HFFc6 (cell line): ENCODE measurements around the gene CACNA1G. TPM values are rescaled to one million over a fixed set of nuclear protein-coding genes. Genes with fewer than 3 reads are reported as not detected.
A peak's percentile ranks its signal among the peaks of the same experiment; 100 is the strongest.

Source experiments
- DNase-seq: peaks from one replicate; pipeline ENCODE4 v3.0.0-alpha.2; 2018
- H3K27ac Mint-ChIP-seq: 2 replicates; pipeline ENCODE4 v1.8.0; 2020; ENCODE audit warnings: mild to moderate bottlenecking, mixed read lengths
- H3K27me3 Mint-ChIP-seq: 2 replicates; pipeline ENCODE4 v1.8.0; 2021; ENCODE audit warnings: mild to moderate bottlenecking, moderate library complexity, mixed read lengths; ENCODE audit not compliant: insufficient read depth
- H3K36me3 Mint-ChIP-seq: 2 replicates; pipeline ENCODE4 v1.8.0; 2021; ENCODE audit warnings: low read depth, mixed read lengths
- H3K4me1 Mint-ChIP-seq: 2 replicates; pipeline ENCODE4 v1.8.0; 2020; ENCODE audit warnings: low read depth, mixed read lengths
- H3K4me3 Mint-ChIP-seq: 2 replicates; pipeline ENCODE4 v1.8.0; 2020; ENCODE audit warnings: mild to moderate bottlenecking, moderate library complexity, mixed read lengths
- H3K9me3 Mint-ChIP-seq: 2 replicates; pipeline ENCODE4 v1.8.0; 2020; ENCODE audit warnings: mild to moderate bottlenecking, mixed read lengths
- CTCF ChIP-seq: fragments of 200-600 bp; sonication (generic); IDR thresholded peaks from 2 replicates; pipeline ENCODE4 v1.5.0; 2021; ENCODE audit warnings: antibody characterized with exemption, mild to moderate bottlenecking
- total RNA-seq, 6 experiments: library from RNA; stranded (reverse); fragmentation: NEBNext Ultra II Directional; extraction: Animal tissue kit (Norgen Biotek cat#: 25700); gene quantifications; 2 replicates in 1 of 6; 3 replicates in 5 of 6; pipeline ENCODE4 v1.2.3, GENCODE V29; 2021

Gene CACNA1G
- total RNA-seq, 6 experiments from 2014 or later = 0.03 to 0.19 (median 0.05) TPM; not detected in 1

- no peak overlapping the region for H3K4me3 Mint-ChIP-seq
These were observed 6.3 kb upstream of the CACNA1G start for GRCh38 chr17:50554201-50554600.

GRCh38 chr17:50556803-50557202, 3.7 kb upstream of the CACNA1G start:
- DNase-seq = no peak
- Mint-ChIP-seq H3K36me3 (no peaks in the 10 kb centered on the region), H3K4me3 (no peak overlapping the region), H3K4me1 (no peaks in the 10 kb centered on the region; the same call in 1 of the 2 replicates), H3K27me3 (peaks cover 18% of the 10 kb centered on the region), H3K27ac (no peak overlapping the region), H3K9me3 (no peaks in the 10 kb centered on the region)
- TF ChIP-seq CTCF = no peak

More at GRCh38 chr17:50554201-50554600, 6.3 kb upstream of the CACNA1G start:
- no peaks in the 10 kb centered on the region for H3K36me3 Mint-ChIP-seq
- peaks cover 11% of the 10 kb centered on the region for H3K27me3 Mint-ChIP-seq
- H3K4me1 Mint-ChIP-seq = no peaks in the 10 kb centered on the region; the same call in 1 of the 2 replicates
- H3K9me3 Mint-ChIP-seq = no peaks in the 10 kb centered on the region
- H3K27ac Mint-ChIP-seq = no peak overlapping the region
- no peak for DNase-seq
- TF ChIP-seq CTCF = no peak

GRCh38 chr17:50557630-50558029, 2.9 kb upstream of the CACNA1G start:
- no peak for TF ChIP-seq CTCF
- no peak overlapping the region for H3K4me3 Mint-ChIP-seq
- no peaks in the 10 kb centered on the region for H3K36me3 Mint-ChIP-seq
- H3K4me1 Mint-ChIP-seq = peaks cover 6% of the 10 kb centered on the region; the same call in 1 of the 2 replicates
- peaks cover 24% of the 10 kb centered on the region for H3K27me3 Mint-ChIP-seq
- DNase-seq = no peak
- no peak overlapping the region for H3K27ac Mint-ChIP-seq
- H3K9me3 Mint-ChIP-seq = no peaks in the 10 kb centered on the region

- Mint-ChIP-seq H3K9me3 (no peaks in the 10 kb centered on the region), H3K27me3 (peaks cover 29% of the 10 kb centered on the region), H3K36me3 (no peaks in the 10 kb centered on the region), H3K27ac (no peak overlapping the region), H3K4me3 (no peak overlapping the region), H3K4me1 (peaks cover 6% of the 10 kb centered on the region; the same call in 1 of the 2 replicates)
- TF ChIP-seq CTCF = no peak
- no peak for DNase-seq
These were observed 2.4 kb upstream of the CACNA1G start for GRCh38 chr17:50558091-50558490.

- no peaks in the 10 kb centered on the region for H3K36me3 Mint-ChIP-seq
- H3K27me3 Mint-ChIP-seq = peaks cover 30% of the 10 kb centered on the region
- H3K4me1 Mint-ChIP-seq = peaks cover 6% of the 10 kb centered on the region; the same call in 1 of the 2 replicates
- DNase-seq = no peak
- TF ChIP-seq CTCF = peak; percentile 31; the same call in 1 of the 2 replicates
- H3K9me3 Mint-ChIP-seq = no peaks in the 10 kb centered on the region
- H3K27ac Mint-ChIP-seq = no peak overlapping the region
- no peak overlapping the region for H3K4me3 Mint-ChIP-seq
These were observed 2.0 kb upstream of the CACNA1G start for GRCh38 chr17:50558581-50558940.
